H9 (cell line): Measurements from ENCODE around the gene SYNE2. TPM values are rescaled to one million over a fixed set of nuclear protein-coding genes. Genes with fewer than 3 reads are reported as not detected.

Experiments
- DNase-seq: peaks from one replicate; pipeline ENCODE4 v3.0.0-alpha.2; 2017
- H2AFZ ChIP-seq: one replicate; pipeline ENCODE4 v1.6.1; 2013; ENCODE audit warnings: mild to moderate bottlenecking, low read length, control low read depth, moderate library complexity
- H2AK5ac ChIP-seq: 2 replicates; pipeline ENCODE4 v1.6.1; 2013; ENCODE audit warnings: low read length, control low read depth, mixed read lengths; ENCODE audit not compliant: insufficient read length
- H2BK120ac ChIP-seq: one replicate; pipeline ENCODE4 v1.6.1; 2013; ENCODE audit warnings: low read depth, mild to moderate bottlenecking, low read length, control low read depth, inconsistent platforms; ENCODE audit not compliant: poor library complexity, severe bottlenecking
- H2BK12ac ChIP-seq: 2 replicates; pipeline ENCODE4 v1.6.1; 2013; ENCODE audit warnings: low read length, control low read depth, mixed read lengths, low read depth; ENCODE audit not compliant: insufficient read length
- H2BK15ac ChIP-seq: 2 replicates; pipeline ENCODE4 v1.6.1; 2013; ENCODE audit warnings: low read depth, low read length, control low read depth
- H2BK20ac ChIP-seq: one replicate; pipeline ENCODE4 v1.6.1; 2013; ENCODE audit warnings: low read depth, mild to moderate bottlenecking, low read length, control low read depth, inconsistent platforms; ENCODE audit not compliant: poor library complexity, severe bottlenecking
- H2BK5ac ChIP-seq: 2 replicates; pipeline ENCODE4 v1.6.1; 2013; ENCODE audit warnings: low read length, control low read depth, mixed read lengths; ENCODE audit not compliant: insufficient read length
- H3K14ac ChIP-seq: 2 replicates; pipeline ENCODE4 v1.6.1; 2013; ENCODE audit warnings: low read length, control low read depth; ENCODE audit not compliant: insufficient read depth
- H3K18ac ChIP-seq: 2 replicates; pipeline ENCODE4 v1.6.1; 2013; ENCODE audit warnings: low read depth, mild to moderate bottlenecking, mixed read lengths, low read length, control low read depth; ENCODE audit not compliant: insufficient read length
- H3K23ac ChIP-seq: 2 replicates; pipeline ENCODE4 v1.6.1; 2013; ENCODE audit warnings: low read length, control low read depth, mixed read lengths, low read depth; ENCODE audit not compliant: insufficient read length
- H3K23me2 ChIP-seq: 2 replicates; pipeline ENCODE4 v1.6.1; 2013; ENCODE audit warnings: low read depth, mild to moderate bottlenecking, mixed read lengths, low read length, control low read depth; ENCODE audit not compliant: insufficient read length, poor library complexity, severe bottlenecking
- H3K27ac ChIP-seq: 2 replicates; pipeline ENCODE4 v1.5.1; 2013; ENCODE audit warnings: low read length, control low read depth, mixed read lengths, low read depth; ENCODE audit not compliant: insufficient read length
- H3K27me3 ChIP-seq: 2 replicates; pipeline ENCODE4 v1.6.1; 2013; ENCODE audit warnings: low read length, control low read depth, inconsistent platforms; ENCODE audit not compliant: insufficient read depth
- H3K4ac ChIP-seq: 2 replicates; pipeline ENCODE4 v1.6.1; 2013; ENCODE audit warnings: low read depth, mild to moderate bottlenecking, control low read depth, inconsistent platforms, low read length, moderate library complexity
- H3K4me1 ChIP-seq: 2 replicates; pipeline ENCODE4 v1.6.1; 2013; ENCODE audit warnings: low read length, control low read depth, inconsistent platforms; ENCODE audit not compliant: insufficient read depth
- H3K4me2 ChIP-seq: 2 replicates; pipeline ENCODE4 v1.6.1; 2013; ENCODE audit warnings: low read length, control low read depth, mixed read lengths; ENCODE audit not compliant: insufficient read length, insufficient read depth
- H3K56ac ChIP-seq: 2 replicates; pipeline ENCODE4 v1.6.1; 2013; ENCODE audit warnings: low read depth, mild to moderate bottlenecking, mixed read lengths, low read length, control low read depth; ENCODE audit not compliant: insufficient read length
- H3K79me1 ChIP-seq: 2 replicates; pipeline ENCODE4 v1.6.1; 2013; ENCODE audit warnings: low read depth, mild to moderate bottlenecking, moderate library complexity, low read length, control low read depth, inconsistent platforms; ENCODE audit not compliant: insufficient read depth, poor library complexity, severe bottlenecking
- H3K79me2 ChIP-seq: 2 replicates; pipeline ENCODE4 v1.6.1; 2013; ENCODE audit warnings: low read length, control low read depth, inconsistent platforms; ENCODE audit not compliant: insufficient read depth
- H3K9ac ChIP-seq: 2 replicates; pipeline ENCODE4 v1.6.1; 2013; ENCODE audit warnings: low read length, control low read depth, mixed read lengths; ENCODE audit not compliant: insufficient read length; ENCODE audit errors: extremely low read depth
- H3K9me3 ChIP-seq: one replicate; pipeline ENCODE4 v1.6.1; 2013; ENCODE audit warnings: low read depth, low read length, inconsistent platforms; ENCODE audit not compliant: control insufficient read depth
- H3T11ph ChIP-seq: one replicate; pipeline ENCODE4 v1.6.1; 2013; ENCODE audit warnings: mild to moderate bottlenecking, low read length, control low read depth, inconsistent platforms
- H4K20me1 ChIP-seq: one replicate; pipeline ENCODE4 v1.6.1; 2013; ENCODE audit not compliant: control insufficient read depth, insufficient read length, insufficient read depth
- H4K5ac ChIP-seq: 2 replicates; pipeline ENCODE4 v1.6.1; 2013; ENCODE audit warnings: low read depth, mild to moderate bottlenecking, mixed read lengths, low read length, control low read depth; ENCODE audit not compliant: insufficient read length
- H4K8ac ChIP-seq: replicated peaks from 2 replicates; pipeline ENCODE4 v1.6.1; 2013; ENCODE audit warnings: low read length, control low read depth, mixed read lengths, low read depth; ENCODE audit not compliant: insufficient read length
- H4K91ac ChIP-seq: 2 replicates; pipeline ENCODE4 v1.6.1; 2013; ENCODE audit warnings: low read depth, mild to moderate bottlenecking, moderate library complexity, mixed read lengths, low read length, control low read depth; ENCODE audit not compliant: insufficient read length
- H3K27ac Mint-ChIP-seq, 3 experiments: 2 replicates in 2 of 3; 3 replicates in 1 of 3; pipeline ENCODE4 v1.8.0; 2020 to 2021; ENCODE audit warnings: mixed read lengths in 3 of 3, mild to moderate bottlenecking in 1 of 3, moderate library complexity in 1 of 3
- H3K27me3 Mint-ChIP-seq: 2 replicates; pipeline ENCODE4 v1.8.0; 2021; ENCODE audit warnings: low read depth, mild to moderate bottlenecking, moderate library complexity, mixed read lengths
- H3K36me3 Mint-ChIP-seq, 3 experiments: 2 replicates in 2 of 3; 3 replicates in 1 of 3; pipeline ENCODE4 v1.8.0; 2020 to 2021; ENCODE audit warnings: low read depth in 3 of 3, mixed read lengths in 3 of 3; ENCODE audit not compliant: insufficient read depth in 1 of 3
- H3K4me1 Mint-ChIP-seq, 2 experiments: 2 replicates each; pipeline ENCODE4 v1.8.0; 2020; ENCODE audit warnings: mixed read lengths in 2 of 2
- H3K4me3 Mint-ChIP-seq, 2 experiments: 2 replicates in 1 of 2; 3 replicates in 1 of 2; pipeline ENCODE4 v1.8.0; 2020 to 2021; ENCODE audit warnings: mild to moderate bottlenecking in 2 of 2, mixed read lengths in 2 of 2, moderate library complexity in 1 of 2
- H3K9me3 Mint-ChIP-seq, 2 experiments: 2 replicates in 1 of 2; 3 replicates in 1 of 2; pipeline ENCODE4 v1.8.0; 2020; ENCODE audit warnings: mild to moderate bottlenecking in 2 of 2, mixed read lengths in 2 of 2, moderate library complexity in 1 of 2
- CTCF ChIP-seq: fragments of 200-600 bp; sonication (generic); conservative IDR thresholded peaks from 3 replicates; pipeline ENCODE4 v1.8.0; 2021; ENCODE audit warnings: antibody characterized with exemption, mild to moderate bottlenecking
- WGBS: extraction: QIAGEN DNeasy Blood & Tissue Kit; methylation state at CpG from one replicate; pipeline ENCODE4 v1.1.7; 2013; ENCODE audit warnings: missing lambda C conversion rate, low lambda C conversion rate, mixed read lengths; ENCODE audit not compliant: insufficient read length; ENCODE audit errors: extremely low coverage; 5-methylcytosine and 5-hydroxymethylcytosine counted together
- total RNA-seq: library from RNA; stranded (reverse); gene quantifications from 2 replicates; pipeline ENCODE4 v1.2.1, GENCODE V29; 2021

Gene SYNE2
- total RNA-seq, 1 experiment from 2014 or later, result 43.3 TPM

- Mint-ChIP-seq H3K9me3 (no peaks in the 10 kb centered on the region), H3K4me1 (peaks cover 3 to 6% of the 10 kb centered on the region in 2 experiments; a peak in 2 of 4 replicates), H3K36me3 (no peaks in the 10 kb centered on the region; a peak in 1 of 7 replicates), H3K27ac (peak overlapping the region in 1 of 3 experiments; percentile 5; a peak in 1 of 7 replicates), H3K4me3 (no peak overlapping the region), H3K27me3 (no peaks in the 10 kb centered on the region)
- Histone ChIP-seq H2BK5ac (no peak overlapping the region), H3K27me3 (no peaks in the 10 kb centered on the region), H4K20me1 (no peaks in the 10 kb centered on the region), H4K5ac (no peak overlapping the region), H2BK20ac (no peak overlapping the region), H2AK5ac (no peak overlapping the region), H3K4ac (no peak overlapping the region), H3K4me1 (no peaks in the 10 kb centered on the region), H3K23ac (no peak overlapping the region), H3T11ph (no peak overlapping the region), H2BK12ac (no peak overlapping the region), H3K56ac (no peak overlapping the region), H2BK15ac (no peak overlapping the region), H3K27ac (no peak overlapping the region), H3K4me2 (no peak overlapping the region), H2BK120ac (no peak overlapping the region), H3K79me2 (no peaks in the 10 kb centered on the region), H4K91ac (no peak overlapping the region), H3K18ac (no peak overlapping the region), H3K79me1 (no peaks in the 10 kb centered on the region), H3K9me3 (no peaks in the 10 kb centered on the region), H3K23me2 (no peaks in the 10 kb centered on the region), H2AFZ (no peak overlapping the region), H3K14ac (no peak overlapping the region), H3K9ac (no peak overlapping the region), H4K8ac (no peak overlapping the region)
- DNase-seq, result no peak
- TF ChIP-seq CTCF, result no peak
- WGBS, result no CpG with 5 or more reads among the region's 11 CpGs
These were observed 65.6 kb downstream of the SYNE2 start for GRCh38 chr14:63918411-63918810.
